ENCODE results near the gene RAC2.

Gene RAC2

DNA sequence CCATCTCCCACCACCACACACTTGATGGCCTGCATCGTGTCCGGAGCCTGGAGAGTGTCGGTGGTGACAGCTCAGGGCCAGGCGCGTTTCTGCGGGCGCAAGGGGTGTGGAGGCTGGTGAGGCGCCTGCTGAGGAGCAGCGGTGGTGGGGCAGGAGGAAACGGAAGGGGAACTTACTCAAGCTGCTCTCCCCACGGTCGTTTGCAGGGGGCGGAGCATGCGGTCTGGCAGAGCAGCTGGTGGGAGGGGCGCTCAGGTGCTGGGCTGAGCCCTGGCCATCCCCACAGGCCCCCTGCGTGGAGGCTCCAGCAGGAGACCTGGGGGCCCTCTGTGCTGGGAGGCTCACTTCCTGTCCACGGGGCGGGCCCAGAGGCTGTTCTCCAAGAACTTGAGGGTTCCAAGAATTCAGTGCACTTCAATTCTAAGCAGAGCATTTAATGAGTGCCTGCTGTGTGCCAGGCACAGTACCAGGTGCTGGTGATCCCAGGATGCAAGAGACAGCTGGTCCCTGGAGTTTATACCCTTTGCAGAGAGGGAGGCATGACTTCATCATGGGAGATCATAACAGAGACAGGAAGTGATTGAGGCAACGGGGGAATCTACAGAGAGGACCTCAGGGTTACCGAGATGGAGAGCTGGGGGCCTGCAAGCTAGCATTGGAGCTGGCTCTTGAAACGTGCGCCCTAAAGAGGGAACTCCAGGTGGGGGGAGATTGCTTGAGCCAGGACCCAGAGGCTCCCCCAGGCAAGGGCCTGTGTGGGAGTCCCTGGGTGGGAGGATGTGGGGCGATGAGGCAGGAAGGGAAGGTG, at the start of gene RAC2:
Gene RAC2, minus strand, starts transcription at position 156 of the 808 bp plus-strand sequence. Its CDS starts 121 bp downstream, at position 35.
- no peak for DNase-seq

DNA sequence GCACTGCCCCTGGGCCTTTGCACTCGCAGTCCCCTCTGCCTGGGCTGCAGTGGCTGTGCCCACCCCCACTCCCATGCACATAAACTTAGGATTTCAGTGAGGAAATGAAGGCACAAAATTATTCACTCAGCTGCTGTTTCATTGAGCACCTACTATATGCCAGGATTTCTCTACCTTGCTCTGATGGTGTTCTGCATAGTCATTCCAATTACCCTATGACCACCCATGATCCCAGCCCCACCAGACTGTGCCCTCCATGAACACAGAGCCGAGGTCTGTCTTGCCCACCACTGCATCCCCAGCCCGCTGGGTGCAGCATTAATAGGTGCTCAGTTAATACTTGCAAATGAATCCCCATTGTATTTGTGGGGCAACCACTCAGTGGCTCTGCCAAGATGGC, 49.1 kb upstream of the RAC2 start:
- DNase-seq, result no peak

GRCh38 chr22:37292641-37293040, 48.6 kb upstream of the RAC2 start:
- DNase-seq, result no peak

DNA sequence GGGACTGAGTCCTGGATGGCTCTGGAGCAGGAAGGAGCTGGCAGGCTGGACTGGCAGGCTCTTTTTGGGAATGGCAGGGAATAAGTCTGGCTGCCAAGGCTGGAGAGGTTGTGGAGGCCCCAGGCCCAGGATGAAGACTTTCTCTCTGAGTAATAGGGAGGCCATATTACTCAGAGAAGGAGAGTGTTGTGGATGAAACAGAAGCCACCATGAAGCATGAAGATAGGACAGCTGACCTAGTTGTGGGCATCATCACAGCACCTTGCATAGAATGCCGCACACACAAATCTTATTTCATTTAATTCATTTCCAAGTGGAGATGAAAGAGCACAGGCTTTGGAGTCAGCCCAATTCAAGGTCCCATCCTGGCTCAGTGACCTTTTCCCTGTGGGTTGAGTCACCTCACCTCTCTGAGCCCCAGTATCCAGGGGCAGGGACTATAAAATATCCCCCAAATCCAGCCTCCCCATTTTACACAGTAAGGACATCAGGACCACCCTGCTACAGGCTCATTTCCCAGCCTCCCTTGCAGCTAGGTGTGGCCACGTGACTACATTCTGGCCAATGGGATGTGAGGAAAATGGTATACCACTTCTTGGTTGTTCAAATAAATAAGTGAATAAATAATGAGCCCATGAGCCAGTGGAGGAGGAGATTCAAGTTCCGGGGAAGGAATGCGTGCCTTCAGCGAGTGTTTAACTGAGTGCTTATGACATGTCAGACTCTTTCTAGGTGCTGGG, 47.7 kb upstream of the RAC2 start:
- DNase-seq, result no peak

DNA sequence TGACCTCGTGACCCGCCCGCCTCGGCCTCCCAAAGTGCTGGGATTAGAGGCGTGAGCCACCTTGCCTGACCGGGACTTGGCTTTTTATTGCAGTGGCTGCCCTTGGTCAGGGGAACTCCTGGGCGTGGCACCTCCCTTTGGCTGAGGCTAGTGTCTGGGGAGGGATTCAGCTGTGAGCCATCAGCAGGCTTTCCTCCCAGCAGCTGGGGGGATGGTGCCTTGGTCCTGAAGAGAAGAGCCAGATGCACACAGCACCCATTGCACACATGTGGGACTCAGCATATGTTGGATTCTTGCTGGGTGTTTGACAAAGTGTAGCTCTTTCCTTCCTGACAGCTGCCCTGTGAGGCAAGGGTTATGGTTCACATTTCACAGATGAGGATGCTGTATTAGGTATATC, 46.7 kb upstream of the RAC2 start:
- no peak for DNase-seq

- no peak for DNase-seq
Observed at GRCh38 chr22:37289156-37289735, 45.2 kb upstream of the RAC2 start.

- DNase-seq, result no peak
Observed at GRCh38 chr22:37288521-37288920, 44.5 kb upstream of the RAC2 start.

GRCh38 chr22:37287550-37287951, 43.5 kb upstream of the RAC2 start:
- no peak for DNase-seq

DNA sequence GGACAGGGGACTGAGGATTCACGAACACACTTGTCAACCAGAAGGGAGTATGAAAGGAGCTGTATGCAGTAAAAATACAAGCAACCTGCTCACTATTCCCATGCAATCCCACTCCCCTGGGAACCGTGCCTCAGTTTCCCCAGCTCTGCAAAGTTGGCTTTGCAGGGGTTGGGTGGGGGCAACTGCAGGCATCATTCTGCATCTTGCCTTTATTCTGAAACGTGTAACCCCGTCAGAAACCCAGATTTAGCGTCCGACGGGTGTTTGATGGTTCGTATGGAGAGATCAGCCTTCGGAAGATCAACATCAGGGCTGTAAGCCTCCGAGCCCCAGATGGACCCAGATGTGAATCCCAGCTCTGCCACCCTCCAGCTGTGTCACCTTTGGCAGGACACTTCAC, 41.9 kb upstream of the RAC2 start:
- no peak for DNase-seq

- no peak for DNase-seq
Observed at GRCh38 chr22:37284805-37285355, 40.8 kb upstream of the RAC2 start.

DNA sequence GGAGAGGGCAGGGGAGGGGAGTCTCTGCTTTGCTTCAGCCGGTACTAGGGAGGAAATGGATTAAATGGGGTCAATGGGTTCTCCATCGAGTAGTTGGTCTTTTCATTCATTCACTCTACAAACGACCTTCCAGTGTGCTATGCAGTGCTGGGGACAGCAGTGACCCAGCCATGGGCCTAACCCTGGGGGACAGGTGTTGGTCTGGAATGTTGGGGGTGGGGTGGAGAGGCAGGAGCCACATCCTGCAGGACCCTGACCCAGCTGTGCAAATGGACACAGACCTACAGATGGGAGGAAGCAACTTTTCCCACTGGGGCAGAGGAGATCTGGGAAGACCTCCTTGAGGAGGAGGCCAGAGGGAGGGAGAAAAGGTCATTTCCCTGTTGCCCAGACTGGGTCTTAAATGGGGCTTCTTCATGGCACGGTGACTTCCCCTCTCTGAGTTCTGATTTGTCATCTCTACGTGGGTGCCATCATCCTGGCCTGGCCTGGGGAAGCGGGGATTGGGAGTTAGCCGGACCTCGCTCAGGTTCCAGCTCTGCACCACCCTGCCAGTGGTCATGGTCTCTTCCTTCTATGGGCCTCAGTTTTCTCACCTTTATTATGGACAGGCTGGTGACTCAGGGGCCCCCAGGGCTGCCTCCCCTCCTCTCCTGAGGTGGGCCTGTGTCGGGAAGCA, 40.2 kb upstream of the RAC2 start:
- no peak for DNase-seq

DNA sequence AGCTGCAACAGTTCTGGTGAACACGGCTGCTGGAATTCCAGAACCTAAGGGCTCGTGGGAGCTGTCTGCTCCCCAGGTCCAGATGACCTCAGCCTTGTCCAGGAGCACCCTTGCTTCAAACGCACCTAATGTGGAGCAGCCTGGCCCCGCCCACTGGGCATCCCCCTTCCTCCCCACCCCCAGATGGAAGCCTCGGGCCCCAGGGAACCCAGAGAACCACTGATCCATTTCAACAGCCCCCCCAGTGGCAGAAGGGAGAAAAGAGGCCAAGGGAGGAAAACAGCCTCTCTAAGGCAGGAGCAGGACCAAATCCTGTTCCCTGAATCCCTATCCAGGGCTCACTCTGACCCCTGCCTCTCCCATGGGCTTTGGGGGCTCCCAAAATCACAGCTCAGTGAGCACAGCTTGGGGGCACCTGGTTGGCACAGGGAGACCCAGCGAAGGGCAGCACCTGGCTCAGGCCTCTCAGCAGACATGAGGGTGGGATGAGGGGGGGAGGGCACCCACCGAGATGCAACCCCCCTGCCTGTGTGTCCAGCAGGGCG, 39.4 kb upstream of the RAC2 start:
- DNase-seq, result no peak

- DNase-seq, result no peak
Observed at GRCh38 chr22:37282385-37282677, 38.3 kb upstream of the RAC2 start, which contains the start of gene CYTH4. TSS of gene CYTH4 (plus strand) at chr22:37282508. CDS start at chr22:37282570, 62 bp downstream.

DNA sequence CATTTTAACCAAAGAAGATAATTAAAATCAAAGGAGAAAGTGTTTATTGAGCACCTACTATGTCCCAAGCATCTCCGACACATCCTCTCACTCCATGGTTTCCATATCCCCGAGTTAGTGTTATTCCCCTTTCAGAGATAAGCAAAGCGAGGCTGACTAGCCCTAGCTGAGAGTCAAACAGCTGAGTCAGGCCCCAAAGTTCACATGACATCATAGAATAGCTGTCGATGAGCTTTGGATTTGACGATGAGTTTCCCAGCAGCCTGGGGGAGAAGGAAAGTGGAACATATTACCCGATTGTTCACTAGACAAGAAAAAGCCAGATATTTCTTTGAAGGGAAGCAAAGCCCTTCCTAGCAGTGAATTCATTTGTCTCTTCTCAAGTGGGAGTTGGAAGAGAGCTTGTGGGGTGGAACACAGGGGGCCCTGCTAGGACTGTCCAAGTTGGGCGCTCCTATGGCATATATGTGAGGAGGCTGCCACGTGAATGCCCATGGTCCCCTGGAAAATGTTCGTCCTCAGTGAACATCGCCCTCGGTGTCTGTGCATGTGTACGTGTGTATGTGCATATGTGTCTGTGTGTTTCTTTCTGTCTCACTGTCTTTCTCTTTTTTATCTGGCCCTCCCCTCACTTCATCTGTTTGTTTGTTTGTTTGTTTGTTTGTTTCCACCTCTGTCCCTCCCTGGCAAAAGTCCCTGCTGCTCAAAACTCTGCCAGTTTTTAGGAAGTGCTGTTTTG, 37.7 kb upstream of the RAC2 start:
- no peak for DNase-seq

DNA sequence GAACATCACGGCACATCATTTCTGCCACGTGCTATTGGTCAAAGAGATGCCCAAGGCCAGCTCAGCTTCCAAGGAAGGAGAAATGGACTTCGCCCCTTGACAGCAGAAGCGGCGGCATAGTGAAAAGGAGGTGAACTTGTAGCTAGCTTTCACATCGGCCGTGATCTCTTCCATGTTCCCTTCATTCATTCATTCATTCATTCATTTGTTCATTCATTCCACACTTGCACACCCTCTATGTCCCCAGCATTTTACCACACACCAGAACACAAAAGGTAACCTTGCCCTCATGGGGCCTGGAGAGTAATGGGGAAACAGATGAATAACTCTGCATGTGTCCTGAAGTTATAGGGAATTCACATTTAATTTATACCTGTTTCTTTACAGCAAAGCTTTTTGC, 37.1 kb upstream of the RAC2 start:
- no peak for DNase-seq

GRCh38 chr22:37280718-37281117, 36.6 kb upstream of the RAC2 start:
- DNase-seq, result no peak

- no peak for DNase-seq
Observed at GRCh38 chr22:37279331-37280181, 35.5 kb upstream of the RAC2 start.

DNA sequence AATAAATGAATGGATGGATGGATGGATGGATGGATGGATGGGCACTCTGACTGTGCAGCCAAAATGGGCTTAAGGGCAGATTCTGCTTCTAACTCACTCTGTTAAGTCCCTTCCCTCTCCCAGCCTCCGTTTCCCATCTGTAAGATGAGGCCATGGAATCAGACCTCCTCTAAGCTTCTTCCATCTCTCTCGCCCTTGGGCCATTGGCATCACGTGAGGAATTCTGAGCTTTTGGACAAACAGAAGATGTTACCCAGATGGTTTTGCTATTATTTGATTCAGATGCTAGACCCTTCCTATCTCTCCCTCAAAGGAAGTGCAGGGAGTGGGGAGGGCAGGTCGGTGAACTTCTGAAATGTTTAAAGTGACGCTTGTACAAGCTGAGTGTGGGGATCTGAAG, 34.2 kb upstream of the RAC2 start:
- DNase-seq, result no peak

DNA sequence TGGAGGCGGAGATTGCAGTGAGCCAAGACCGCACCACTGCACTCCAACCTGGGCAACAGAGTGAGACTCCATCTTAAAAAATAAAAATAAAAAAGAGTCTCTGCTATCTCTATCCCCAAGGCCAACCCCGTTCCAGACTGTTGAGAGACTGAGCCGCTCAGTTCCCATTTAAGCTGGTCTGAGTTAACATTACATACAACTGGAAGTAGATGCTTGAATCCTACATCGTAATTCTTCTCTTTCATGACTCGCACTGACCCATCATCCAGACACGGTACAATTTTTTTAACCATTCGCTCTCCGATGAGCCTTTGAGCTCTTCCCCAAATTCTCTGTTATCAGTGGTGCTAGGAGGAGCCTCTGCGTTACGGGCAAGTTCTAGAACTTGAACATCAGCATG, 33.3 kb upstream of the RAC2 start:
- DNase-seq, result no peak

- DNase-seq, result no peak
Observed at GRCh38 chr22:37276776-37277175, 32.7 kb upstream of the RAC2 start.

DNA sequence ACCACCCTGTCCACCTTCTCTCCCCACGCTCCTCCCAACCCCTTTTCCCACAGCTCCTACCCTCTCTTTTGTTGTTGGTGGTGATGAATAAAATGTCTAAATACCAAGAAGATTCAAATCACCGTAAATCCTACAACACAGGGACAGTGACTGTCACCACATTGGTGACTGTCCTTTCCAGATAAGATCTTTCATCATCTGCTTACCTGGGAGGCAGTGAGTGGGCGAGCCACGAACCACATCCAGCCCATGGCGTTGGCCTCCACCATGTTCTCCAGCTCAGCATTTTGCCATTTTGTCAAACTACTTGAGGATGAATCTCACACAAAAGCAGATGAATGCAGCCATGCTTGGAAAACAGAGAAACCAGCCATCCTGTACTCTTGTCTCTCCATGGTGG, 31.6 kb upstream of the RAC2 start:
- DNase-seq, result no peak

All from NCI-H2029 (cell line).